Measurements from ENCODE around the gene DICER1. TPM values are rescaled to one million over a fixed set of nuclear protein-coding genes. Genes with fewer than 3 reads are reported as not detected.
"Not testable (repeated sequence)": the region's sequence is repeated elsewhere in the genome, so short reads cannot be mapped to it uniquely, and the experiment has no call there.

The DICER1 gene
- 10 to 100 TPM; 39.9 to 40.9 TPM for total RNA-seq

- Mint-ChIP-seq H3K36me3 (peaks cover 6% of the 10 kb centered on the region), H3K4me1 (ENCODE audit: low read depth) (peaks cover 35% of the 10 kb centered on the region), H3K4me3 (peak within 1 kb of the TSS; percentile 96), H3K27ac (peak within 1 kb of the TSS; percentile 97), H3K27me3 (no peaks in the 10 kb centered on the region), H3K9me3 (no peaks in the 10 kb centered on the region)
- ChIA-PET CTCF (no interaction called here), POLR2A (interaction anchor here (0.7 kb wide), 1 partner anchor 397 kb away, joined by 3 read pairs; no protein-coding TSS in a partner anchor)
- peak; percentile 95 for DNase-seq
- intact Hi-C loops (cut with micrococcal nuclease): loop anchor here (1.0 to 5.0 kb wide), 4 partner anchors 15 to 377 kb away; partner anchors contain the start of genes CLMN and SYNE3
Observed at GRCh38 chr14:95157327-95158189, at the start of gene DICER1. DICER1 (minus strand) TSS chr14:95157529; CDS start chr14:95133458, 24,071 bp downstream.

- intact Hi-C loops (cut with micrococcal nuclease): no loop called here
- Mint-ChIP-seq H3K27me3 (peaks cover 9% of the 10 kb centered on the region), H3K36me3 (peaks cover 4% of the 10 kb centered on the region), H3K27ac (no peak overlapping the region), H3K4me1 (ENCODE audit: low read depth) (no peaks in the 10 kb centered on the region), H3K4me3 (no peak overlapping the region), H3K9me3 (peaks cover 7% of the 10 kb centered on the region)
- no peak for DNase-seq
- ChIA-PET CTCF (interaction anchor here (0.5 kb wide), 1 partner anchor 217 kb away, joined by 3 read pairs; no protein-coding TSS in a partner anchor), POLR2A (no interaction called here)
Observed at GRCh38 chr14:95206534-95206933, 49.2 kb upstream of the DICER1 start.

- intact Hi-C loops (cut with micrococcal nuclease): no loop called here
Observed at GRCh38 chr14:95204705-95205104, 47.4 kb upstream of the DICER1 start.

GRCh38 chr14:95201745-95202144, 44.4 kb upstream of the DICER1 start:
- H3K36me3 Mint-ChIP-seq; H3K27ac Mint-ChIP-seq; H3K27me3 Mint-ChIP-seq; H3K9me3 Mint-ChIP-seq; DNase-seq; H3K4me1 Mint-ChIP-seq (ENCODE audit: low read depth); POLR2A ChIA-PET; CTCF ChIA-PET; H3K4me3 Mint-ChIP-seq; intact Hi-C loops (cut with micrococcal nuclease): not testable (repeated sequence)

More at GRCh38 chr14:95204705-95205104, 47.4 kb upstream of the DICER1 start:
- H3K27ac Mint-ChIP-seq: no peak overlapping the region
- H3K27me3 Mint-ChIP-seq: peaks cover 9% of the 10 kb centered on the region
- peaks cover 7% of the 10 kb centered on the region for H3K9me3 Mint-ChIP-seq
- H3K4me1 Mint-ChIP-seq (ENCODE audit: low read depth): no peaks in the 10 kb centered on the region
- CTCF ChIA-PET: no interaction called here
- H3K4me3 Mint-ChIP-seq: no peak overlapping the region
- DNase-seq: no peak
- POLR2A ChIA-PET: no interaction called here
- H3K36me3 Mint-ChIP-seq: peaks cover 4% of the 10 kb centered on the region

- peaks cover 3% of the 10 kb centered on the region for H3K4me1 Mint-ChIP-seq (ENCODE audit: low read depth)
- no peak overlapping the region for H3K4me3 Mint-ChIP-seq
- H3K9me3 Mint-ChIP-seq: peaks cover 7% of the 10 kb centered on the region
- intact Hi-C loops (cut with micrococcal nuclease): no loop called here
- H3K27ac Mint-ChIP-seq: no peak overlapping the region
- ChIA-PET POLR2A (no interaction called here), CTCF (interaction anchor here (0.5 kb wide), 1 partner anchor 178 kb away, joined by 3 read pairs; no protein-coding TSS in a partner anchor)
- peaks cover 4% of the 10 kb centered on the region for H3K36me3 Mint-ChIP-seq
- H3K27me3 Mint-ChIP-seq: peaks cover 9% of the 10 kb centered on the region
- no peak for DNase-seq
Observed at GRCh38 chr14:95200404-95200803, 43.1 kb upstream of the DICER1 start.

GRCh38 chr14:95199298-95199983, 42.1 kb upstream of the DICER1 start:
- POLR2A ChIA-PET: no interaction called here
- H3K4me3 Mint-ChIP-seq: no peak overlapping the region
- no peak for DNase-seq
- H3K9me3 Mint-ChIP-seq: no peaks in the 10 kb centered on the region
- intact Hi-C loops (cut with micrococcal nuclease): no loop called here
- no peak overlapping the region for H3K27ac Mint-ChIP-seq
- peaks cover 3% of the 10 kb centered on the region for H3K4me1 Mint-ChIP-seq (ENCODE audit: low read depth)
- H3K27me3 Mint-ChIP-seq: peaks cover 6% of the 10 kb centered on the region
- peaks cover 4% of the 10 kb centered on the region for H3K36me3 Mint-ChIP-seq
- CTCF ChIA-PET: no interaction called here

GRCh38 chr14:95198320-95198719, 41.0 kb upstream of the DICER1 start:
- H3K27ac Mint-ChIP-seq: no peak overlapping the region
- H3K4me1 Mint-ChIP-seq (ENCODE audit: low read depth): peaks cover 3% of the 10 kb centered on the region
- intact Hi-C loops (cut with micrococcal nuclease): no loop called here
- ChIA-PET POLR2A (no interaction called here), CTCF (no interaction called here)
- no peaks in the 10 kb centered on the region for H3K36me3 Mint-ChIP-seq
- H3K4me3 Mint-ChIP-seq: no peak overlapping the region
- no peak for DNase-seq
- H3K9me3 Mint-ChIP-seq: no peaks in the 10 kb centered on the region
- peaks cover 1% of the 10 kb centered on the region for H3K27me3 Mint-ChIP-seq

GRCh38 chr14:95197551-95197950, 40.2 kb upstream of the DICER1 start:
- intact Hi-C loops (cut with micrococcal nuclease): loop anchor here (2.0 kb wide), 1 partner anchor 507 kb away; no protein-coding TSS in a partner anchor
- no peak overlapping the region for H3K4me3 Mint-ChIP-seq

GRCh38 chr14:95196826-95197545, 39.7 kb upstream of the DICER1 start:
- CTCF ChIA-PET: interaction anchor here (1.0 to 1.8 kb wide), 2 partner anchors 94 to 507 kb away, joined by 3 to 6 read pairs; no protein-coding TSS in a partner anchor

More at GRCh38 chr14:95197551-95197950, 40.2 kb upstream of the DICER1 start:
- CTCF ChIA-PET: interaction anchor here (1.8 kb wide), 1 partner anchor 508 kb away, joined by 6 read pairs; no protein-coding TSS in a partner anchor
- H3K9me3 Mint-ChIP-seq: no peaks in the 10 kb centered on the region
- H3K4me1 Mint-ChIP-seq (ENCODE audit: low read depth): peaks cover 3% of the 10 kb centered on the region
- H3K36me3 Mint-ChIP-seq: no peaks in the 10 kb centered on the region
- POLR2A ChIA-PET: no interaction called here
- no peak overlapping the region for H3K27ac Mint-ChIP-seq
- DNase-seq: no peak
- H3K27me3 Mint-ChIP-seq: no peaks in the 10 kb centered on the region

GRCh38 chr14:95196268-95196667, 38.9 kb upstream of the DICER1 start:
- no peak for DNase-seq
- no peak overlapping the region for H3K27ac Mint-ChIP-seq
- no peaks in the 10 kb centered on the region for H3K27me3 Mint-ChIP-seq
- no peaks in the 10 kb centered on the region for H3K36me3 Mint-ChIP-seq
- H3K9me3 Mint-ChIP-seq: no peaks in the 10 kb centered on the region
- CTCF ChIA-PET: interaction anchor here (0.6 to 1.8 kb wide), 4 partner anchors 79 to 507 kb away, joined by 3 to 6 read pairs (median 3); no protein-coding TSS in a partner anchor
- H3K4me3 Mint-ChIP-seq: no peak overlapping the region
- POLR2A ChIA-PET: no interaction called here
- intact Hi-C loops (cut with micrococcal nuclease): loop anchor here (2.0 kb wide), 1 partner anchor 505 kb away; no protein-coding TSS in a partner anchor
- peaks cover 3% of the 10 kb centered on the region for H3K4me1 Mint-ChIP-seq (ENCODE audit: low read depth)

More at GRCh38 chr14:95196826-95197545, 39.7 kb upstream of the DICER1 start:
- no peak overlapping the region for H3K27ac Mint-ChIP-seq
- no peak overlapping the region for H3K4me3 Mint-ChIP-seq
- peaks cover 3% of the 10 kb centered on the region for H3K4me1 Mint-ChIP-seq (ENCODE audit: low read depth)
- H3K27me3 Mint-ChIP-seq: no peaks in the 10 kb centered on the region
- intact Hi-C loops (cut with micrococcal nuclease): loop anchor here (2.0 kb wide), 1 partner anchor 506 kb away; no protein-coding TSS in a partner anchor
- POLR2A ChIA-PET: no interaction called here
- no peak for DNase-seq
- no peaks in the 10 kb centered on the region for H3K9me3 Mint-ChIP-seq
- no peaks in the 10 kb centered on the region for H3K36me3 Mint-ChIP-seq

- intact Hi-C loops (cut with micrococcal nuclease): no loop called here
- DNase-seq: no peak
- no peaks in the 10 kb centered on the region for H3K36me3 Mint-ChIP-seq
- peaks cover 3% of the 10 kb centered on the region for H3K4me1 Mint-ChIP-seq (ENCODE audit: low read depth)
- CTCF ChIA-PET: no interaction called here
- no peak overlapping the region for H3K4me3 Mint-ChIP-seq
- POLR2A ChIA-PET: no interaction called here
- H3K27me3 Mint-ChIP-seq: no peaks in the 10 kb centered on the region
- H3K27ac Mint-ChIP-seq: no peak overlapping the region
- no peaks in the 10 kb centered on the region for H3K9me3 Mint-ChIP-seq
Observed at GRCh38 chr14:95195031-95195430, 37.7 kb upstream of the DICER1 start.

GRCh38 chr14:95193081-95193480, 35.8 kb upstream of the DICER1 start:
- ChIA-PET CTCF (no interaction called here), POLR2A (no interaction called here)
- H3K36me3 Mint-ChIP-seq: no peaks in the 10 kb centered on the region
- H3K27ac Mint-ChIP-seq: no peak overlapping the region
- no peak overlapping the region for H3K4me3 Mint-ChIP-seq
- peaks cover 7% of the 10 kb centered on the region for H3K27me3 Mint-ChIP-seq
- DNase-seq: no peak
- peaks cover 3% of the 10 kb centered on the region for H3K4me1 Mint-ChIP-seq (ENCODE audit: low read depth)
- peaks cover 1% of the 10 kb centered on the region for H3K9me3 Mint-ChIP-seq
- intact Hi-C loops (cut with micrococcal nuclease): no loop called here

Data from activated CD4-positive, alpha-beta memory T cell treated with anti-CD3 and anti-CD28 coated beads for 36 hours (primary cell).